ENCODE measurements around the gene GATAD2B.
A peak's percentile ranks its signal among the peaks of the same experiment; 100 is the strongest.

Gene GATAD2B

DNA sequence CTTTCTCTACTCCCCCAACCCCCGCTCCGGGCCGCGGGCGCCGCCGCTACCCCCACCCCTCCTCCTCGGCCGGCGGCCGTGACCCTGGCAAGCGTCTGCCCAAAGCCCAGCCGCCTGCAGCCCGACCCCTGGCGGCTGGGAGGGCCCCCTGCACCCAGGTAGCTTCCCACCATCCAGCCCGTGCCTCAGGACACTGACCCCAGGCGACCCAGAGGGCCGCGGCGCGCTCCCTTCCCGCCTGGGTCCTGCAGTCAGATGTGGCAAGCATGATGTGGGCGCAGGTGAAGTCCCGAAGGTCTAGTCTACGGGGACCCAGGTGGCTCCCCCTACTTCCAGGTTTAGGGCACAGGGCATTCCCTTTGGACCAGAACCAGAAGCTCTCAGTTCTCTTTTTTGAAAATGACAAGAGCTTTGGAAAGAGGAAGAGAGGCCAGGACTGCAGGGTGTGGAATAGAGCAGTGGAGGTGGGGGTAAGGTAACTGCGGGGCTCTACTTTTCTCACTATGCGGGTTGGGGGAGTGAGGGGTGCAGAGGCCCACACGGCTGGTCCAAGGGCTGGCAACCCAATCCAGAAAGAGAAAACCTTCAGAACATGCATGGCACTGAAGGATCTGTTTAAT lies 24.0 kb upstream of the GATAD2B start, which contains the start of gene DENND4B:
TSS of gene DENND4B (minus strand) at position 97 of the 620 bp plus-strand sequence. CDS start 2,344 bp downstream, outside the sequence.
- peak; percentile 84 for TF ChIP-seq CTCF (IDR thresholded peaks at IDR 0.05; ENCODE audit: low read depth, low read length)
- DNase-seq (ENCODE audit: extremely low read depth, low read depth), result peak; percentile 50

DNA sequence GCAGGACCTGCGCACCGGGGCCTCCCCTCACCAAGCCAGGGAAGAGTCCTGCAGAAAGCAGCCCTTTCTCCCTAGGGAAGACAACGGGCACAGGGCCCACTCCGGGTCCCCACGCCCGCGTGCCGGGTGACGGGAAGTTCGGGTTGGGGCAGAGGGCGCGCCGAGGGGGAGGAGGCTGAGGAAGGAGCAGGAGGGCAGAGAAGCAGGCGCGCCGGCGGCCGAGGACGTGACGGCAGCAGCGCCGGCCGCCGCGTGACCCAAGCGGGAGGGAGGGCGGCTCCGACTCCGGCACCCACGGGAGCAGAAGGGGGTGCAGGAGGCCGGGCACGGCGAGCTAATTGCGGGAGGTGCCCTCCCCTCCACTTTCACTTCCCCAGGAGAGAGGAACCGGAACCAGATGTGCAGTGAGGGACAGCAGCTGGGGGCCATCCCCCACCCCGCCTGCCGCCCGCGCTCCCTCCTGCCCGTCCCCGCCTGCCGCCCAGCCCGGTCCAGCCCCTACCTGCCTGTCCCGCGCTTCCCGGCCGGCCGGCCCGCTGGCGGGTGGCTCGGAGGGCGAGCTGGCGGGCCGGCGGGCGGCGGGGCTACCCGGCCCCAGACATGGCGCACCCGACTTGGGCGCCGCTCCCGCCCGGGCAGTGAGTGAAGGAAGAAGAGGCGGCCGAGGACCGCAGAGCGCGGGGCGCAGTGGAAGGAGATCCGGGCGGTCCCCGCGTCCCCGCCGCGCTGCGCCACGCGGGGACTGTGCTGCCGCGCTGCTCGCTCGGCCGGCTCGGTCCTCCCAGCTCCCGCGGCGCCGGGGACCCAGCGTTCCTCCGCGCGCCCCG lies 23.2 kb upstream of the GATAD2B start:
- DNase-seq (ENCODE audit: extremely low read depth, low read depth), result no peak

GRCh38 chr1:153945131-153945794 lies 22.5 kb upstream of the GATAD2B start:
- no peak for TF ChIP-seq CTCF (IDR thresholded peaks at IDR 0.05; ENCODE audit: low read depth, low read length)
- DNase-seq (ENCODE audit: extremely low read depth, low read depth), result no peak

More for the DNA sequence above, 23.2 kb upstream of the GATAD2B start:
- no peak for TF ChIP-seq CTCF (IDR thresholded peaks at IDR 0.05; ENCODE audit: low read depth, low read length)

GRCh38 chr1:153944827-153945117 lies 22.0 kb upstream of the GATAD2B start:
- TF ChIP-seq CTCF (IDR thresholded peaks at IDR 0.05; ENCODE audit: low read depth, low read length), result no peak
- no peak for DNase-seq (ENCODE audit: extremely low read depth, low read depth)

GRCh38 chr1:153944005-153944826 lies 21.4 kb upstream of the GATAD2B start:
- TF ChIP-seq CTCF (IDR thresholded peaks at IDR 0.05; ENCODE audit: low read depth, low read length), result no peak
- no peak for DNase-seq (ENCODE audit: extremely low read depth, low read depth)

DNA sequence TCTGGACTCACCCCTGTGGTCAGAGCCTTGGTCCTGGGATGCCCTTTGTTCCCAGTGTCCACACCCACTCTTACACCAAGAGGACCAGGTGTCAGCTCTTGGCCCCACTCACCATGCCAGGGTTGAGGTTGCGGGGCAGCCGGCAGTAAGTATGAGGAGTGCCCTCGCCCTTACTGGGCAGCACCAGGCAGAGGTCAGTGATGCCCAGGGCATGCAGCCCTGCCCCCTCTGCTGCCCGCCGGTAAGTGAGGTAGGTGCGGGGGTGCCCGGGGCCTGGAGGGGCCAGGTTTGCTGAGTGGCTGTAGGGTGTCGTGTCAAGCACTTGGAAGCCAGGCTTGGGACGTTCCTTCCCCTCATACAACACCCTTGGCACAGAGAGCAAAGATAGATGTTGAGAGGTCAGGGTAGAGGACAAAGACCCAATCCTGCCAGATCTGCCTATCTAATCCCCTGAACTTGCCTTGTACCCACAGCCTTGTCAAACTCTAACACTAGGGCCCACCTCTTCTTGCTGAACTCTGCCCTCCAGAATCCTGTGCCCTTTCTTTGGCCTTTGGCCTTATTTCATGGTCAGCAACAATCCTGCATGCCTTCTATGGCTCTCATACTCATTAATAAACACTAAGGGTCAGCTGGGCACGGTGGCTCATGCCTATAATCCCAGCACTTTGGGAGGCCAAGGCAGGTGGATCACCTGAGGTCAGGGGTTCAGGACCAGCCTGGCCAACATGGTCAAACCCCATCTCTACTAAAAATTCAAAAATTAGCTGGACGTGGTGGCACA lies 20.2 kb upstream of the GATAD2B start:
- DNase-seq (ENCODE audit: extremely low read depth, low read depth), result no peak
- TF ChIP-seq CTCF (IDR thresholded peaks at IDR 0.05; ENCODE audit: low read depth, low read length), result no peak
